GM18505 (cell line): ENCODE data around the gene SV2C.

Experiments used
- ATAC-seq: cut with Tn5 transposase; IDR thresholded peaks from one replicate; pipeline ENCODE4 v1.9.1; 2021; ENCODE audit not compliant: unreplicated experiment
- POLR2A ChIP-seq: IDR thresholded peaks from 4 replicates; pipeline ENCODE4 v1.6.1; 2011; ENCODE audit warnings: borderline replicate concordance; ENCODE audit not compliant: insufficient read depth, insufficient read length; ENCODE audit errors: extremely low read depth

SV2C gene

DNA sequence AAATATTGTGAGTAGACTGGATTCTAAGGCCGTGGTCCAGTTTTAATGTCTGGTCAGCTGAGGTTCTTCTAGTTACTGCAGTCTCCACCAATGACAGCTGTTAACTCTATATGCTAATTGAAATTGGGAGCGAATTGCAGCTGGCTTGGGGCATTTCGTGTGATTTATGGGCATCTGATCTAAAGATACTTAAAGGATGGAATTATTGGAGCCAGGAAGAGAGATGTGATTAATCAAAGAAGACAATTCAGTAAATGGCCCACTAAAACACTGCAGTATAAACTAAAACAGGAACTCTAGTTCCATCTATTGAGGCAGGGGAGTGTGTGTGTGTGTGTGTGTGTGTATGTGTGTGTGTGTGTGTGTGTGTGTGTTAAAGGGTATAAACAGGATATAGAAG lies 162.4 kb downstream of the SV2C start:
- no peak for ATAC-seq
- TF ChIP-seq POLR2A = no peak

DNA sequence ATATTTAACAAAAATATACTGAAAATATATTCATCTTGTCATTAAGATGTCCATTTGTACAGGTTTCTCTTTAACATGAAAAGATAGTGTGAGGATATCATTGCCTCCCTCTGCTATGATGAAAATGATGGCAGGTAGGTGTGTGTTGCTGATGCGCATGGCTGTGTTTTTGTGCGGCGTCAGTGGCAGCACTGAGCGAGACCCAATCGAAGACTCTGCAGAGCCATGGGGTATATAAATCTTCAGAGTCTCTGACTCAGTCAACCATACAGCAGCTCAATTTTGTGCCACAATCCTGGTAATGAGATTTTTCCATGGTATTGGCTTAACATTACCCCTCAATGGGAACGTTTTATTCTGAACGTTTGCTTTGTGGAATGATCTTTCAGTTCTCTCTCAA lies 166.4 kb downstream of the SV2C start:
- no peak for TF ChIP-seq POLR2A
- no peak for ATAC-seq

DNA sequence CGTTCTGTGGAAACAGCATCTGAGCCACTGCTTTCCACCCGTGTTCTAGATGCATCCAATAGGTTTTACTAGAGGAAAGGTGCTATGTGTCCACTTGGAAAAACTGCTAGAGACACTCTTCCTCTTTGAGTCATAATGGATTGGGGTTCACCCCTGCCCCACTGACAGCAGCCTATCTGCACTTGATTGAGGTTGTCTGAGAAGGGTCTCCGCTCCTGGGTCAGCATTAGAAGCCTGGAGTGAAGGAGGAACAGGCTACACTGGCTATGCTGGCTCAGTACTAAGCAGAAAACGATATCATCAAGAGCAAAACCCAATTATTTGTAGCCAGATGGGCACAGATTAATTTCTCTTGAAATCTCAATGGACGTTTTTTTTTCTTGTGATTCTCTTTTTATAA lies 167.3 kb downstream of the SV2C start:
- no peak for TF ChIP-seq POLR2A
- ATAC-seq = no peak

DNA sequence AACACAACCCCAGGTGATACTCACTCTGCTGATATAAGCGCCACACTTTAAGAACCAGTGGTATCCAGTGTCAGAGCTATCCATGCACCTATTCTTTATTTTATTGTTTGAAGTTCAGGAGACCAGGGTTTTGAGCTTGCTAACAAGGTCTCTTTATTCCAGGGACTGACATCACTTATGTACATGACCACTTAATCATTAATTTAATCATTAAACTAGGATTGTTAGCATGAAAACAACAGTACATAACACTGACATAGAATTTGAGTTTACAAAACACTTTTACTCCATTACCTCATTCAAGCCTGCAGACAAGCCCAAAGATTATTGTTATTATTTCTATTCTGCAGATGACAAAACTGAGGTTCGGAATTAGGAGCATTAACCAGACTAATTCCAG lies 168.5 kb downstream of the SV2C start:
- no peak for ATAC-seq
- TF ChIP-seq POLR2A = no peak

DNA sequence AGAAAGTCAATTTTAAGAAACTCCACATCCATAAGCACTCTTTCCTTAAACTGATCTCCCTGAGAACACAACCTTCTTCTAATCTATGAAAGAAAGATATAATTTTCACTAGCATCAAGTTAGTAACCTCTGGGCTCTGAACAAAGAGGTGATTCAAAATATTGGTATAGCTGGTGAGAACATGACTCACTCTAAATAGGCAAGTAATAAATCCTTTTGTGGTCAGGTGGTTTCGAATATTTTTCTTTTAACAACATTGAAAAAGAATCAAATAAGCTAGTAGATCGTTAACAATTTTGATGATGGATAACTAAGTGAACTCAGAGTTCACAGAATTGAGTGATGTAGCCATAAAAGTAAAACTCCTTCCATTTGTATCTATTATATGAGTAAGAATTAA lies 169.3 kb downstream of the SV2C start:
- no peak for ATAC-seq
- TF ChIP-seq POLR2A = no peak

DNA sequence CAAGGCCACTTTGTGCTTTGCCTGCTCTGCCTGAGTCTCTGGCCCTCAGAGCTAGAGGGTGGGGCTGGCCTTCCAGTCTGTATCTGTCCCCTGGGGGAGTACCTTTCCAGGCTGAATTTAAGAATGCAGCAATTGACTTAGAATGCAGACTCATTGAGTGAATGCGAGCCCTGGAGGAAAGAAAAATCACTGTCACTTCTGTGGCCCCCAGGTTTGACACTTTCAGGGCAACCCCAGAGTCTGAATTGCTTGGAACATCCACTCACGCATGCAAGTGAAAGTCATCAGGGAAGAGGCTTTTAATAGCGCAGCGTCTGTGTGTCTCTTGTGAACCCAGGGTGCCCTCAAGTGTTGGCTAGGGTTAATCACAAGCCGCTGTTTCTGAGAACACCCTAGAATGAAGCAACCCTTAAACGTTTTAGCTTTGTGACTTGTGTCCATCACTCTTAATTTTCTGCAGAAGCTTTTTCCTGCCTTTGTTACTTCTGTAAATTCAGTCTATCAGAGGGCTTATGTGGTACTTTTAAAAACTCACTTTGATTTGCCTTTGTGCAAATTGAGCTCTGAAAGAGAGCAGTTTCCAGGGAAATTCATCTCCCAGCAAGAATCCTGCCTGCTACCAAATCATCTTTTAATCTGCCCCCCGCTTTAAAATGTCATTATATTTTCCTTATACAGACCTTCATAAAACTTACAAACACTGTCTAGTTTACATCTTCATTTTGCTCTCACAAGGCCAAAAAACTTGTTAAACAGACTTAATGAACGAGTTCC lies 173.1 kb downstream of the SV2C start:
- no peak for TF ChIP-seq POLR2A
- no peak for ATAC-seq

DNA sequence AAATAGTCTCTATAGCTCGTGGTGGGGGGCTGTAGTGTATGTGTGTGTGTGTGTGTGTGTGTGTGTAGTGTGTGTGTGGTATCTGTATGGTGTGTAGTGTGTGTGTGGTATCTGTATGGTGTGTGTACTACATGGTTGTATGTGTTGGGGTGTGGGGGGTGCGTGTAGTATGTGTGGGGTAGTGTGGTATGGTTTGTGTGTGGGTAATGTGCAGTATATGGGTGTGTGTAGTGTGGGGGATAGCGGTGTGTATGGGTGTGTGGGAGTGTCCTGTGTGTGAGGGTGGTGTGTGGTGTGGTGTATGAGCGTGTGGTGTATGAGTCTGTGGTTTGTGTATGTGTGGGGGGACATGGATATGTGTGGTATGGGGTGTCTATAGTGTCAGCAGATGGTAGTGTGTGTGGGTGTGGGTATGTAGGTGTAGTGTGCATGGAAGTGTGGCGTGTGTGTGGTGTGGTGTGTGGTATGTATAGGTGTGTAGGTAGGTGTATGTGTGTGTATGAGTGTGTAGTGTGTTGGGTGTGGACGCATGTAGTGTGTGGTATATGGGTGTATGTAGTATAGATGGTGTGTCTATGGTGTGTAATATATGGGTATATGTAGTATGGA lies 174.1 kb downstream of the SV2C start:
- TF ChIP-seq POLR2A = no peak
- no peak for ATAC-seq

DNA sequence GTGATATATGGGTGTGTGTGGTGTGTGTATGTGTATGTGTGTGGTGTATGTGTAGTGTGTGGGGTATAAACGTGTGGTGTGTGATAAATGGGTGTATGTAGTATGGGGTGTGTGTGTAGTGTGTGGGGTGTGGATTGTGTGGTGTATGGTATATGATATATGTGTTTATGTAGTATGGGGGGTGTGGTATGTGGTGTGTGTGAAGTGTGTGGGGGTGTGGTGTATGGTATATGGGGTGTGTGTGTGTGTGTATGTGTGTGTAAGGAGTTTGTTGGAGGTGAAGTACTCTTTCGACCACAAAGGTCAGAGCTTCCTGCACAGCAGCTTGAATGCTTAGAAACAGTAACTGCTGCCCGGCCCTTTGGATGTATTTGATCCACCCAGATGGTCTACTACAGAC lies 174.7 kb downstream of the SV2C start:
- no peak for TF ChIP-seq POLR2A
- ATAC-seq = no peak

DNA sequence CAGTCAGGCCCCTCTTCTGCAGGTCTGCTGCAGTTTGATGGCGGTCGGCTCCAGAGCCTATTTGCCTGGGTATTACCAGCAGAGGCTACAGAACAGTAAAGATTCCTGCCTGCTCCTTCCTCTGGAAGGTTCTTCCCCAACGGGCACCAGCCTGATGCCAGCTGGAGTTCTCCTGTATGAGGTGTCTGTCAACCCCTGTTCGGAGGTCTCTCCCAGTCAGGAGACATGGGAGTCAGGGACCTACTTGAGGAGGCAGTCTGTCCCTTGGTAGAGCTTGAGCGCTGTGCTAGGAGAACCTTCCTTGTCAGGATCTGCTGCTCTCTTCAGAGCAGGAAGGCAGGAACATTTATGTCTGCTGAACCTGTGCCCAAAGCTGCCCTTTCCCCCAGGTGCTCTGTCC lies 181.5 kb downstream of the SV2C start:
- no peak for ATAC-seq
- no peak for TF ChIP-seq POLR2A

DNA sequence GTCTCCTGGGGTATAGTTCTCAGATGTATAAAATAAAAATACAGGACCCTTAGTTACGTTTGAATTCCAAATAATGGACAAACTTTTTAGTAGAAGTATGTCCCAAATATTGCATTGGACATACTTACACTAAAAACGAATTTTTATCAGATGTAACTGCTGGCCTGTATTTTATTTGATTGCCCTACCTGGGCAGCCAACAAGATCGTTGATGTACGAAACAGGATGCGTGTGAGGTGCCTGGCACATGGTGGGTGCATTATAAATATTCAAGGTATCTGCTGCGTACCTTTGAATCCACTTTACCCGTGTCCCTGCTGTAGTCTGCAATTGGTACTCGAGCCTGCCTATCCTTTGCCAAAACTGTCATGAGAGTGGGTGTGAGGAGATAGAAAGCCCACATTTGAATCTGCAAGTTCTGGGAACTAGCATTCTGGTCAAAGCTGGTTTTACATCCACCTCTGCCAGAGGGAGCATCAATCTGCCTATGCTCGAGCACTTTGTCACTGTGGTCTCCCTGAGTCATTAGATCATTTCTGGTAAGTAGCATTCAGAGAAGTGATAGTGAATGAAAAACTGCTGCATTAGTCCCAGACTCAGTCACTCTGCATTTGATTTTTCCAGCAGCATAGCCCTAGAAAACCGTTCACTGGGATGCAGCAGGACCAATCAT lies 186.2 kb downstream of the SV2C start:
- no peak for ATAC-seq
- no peak for TF ChIP-seq POLR2A

DNA sequence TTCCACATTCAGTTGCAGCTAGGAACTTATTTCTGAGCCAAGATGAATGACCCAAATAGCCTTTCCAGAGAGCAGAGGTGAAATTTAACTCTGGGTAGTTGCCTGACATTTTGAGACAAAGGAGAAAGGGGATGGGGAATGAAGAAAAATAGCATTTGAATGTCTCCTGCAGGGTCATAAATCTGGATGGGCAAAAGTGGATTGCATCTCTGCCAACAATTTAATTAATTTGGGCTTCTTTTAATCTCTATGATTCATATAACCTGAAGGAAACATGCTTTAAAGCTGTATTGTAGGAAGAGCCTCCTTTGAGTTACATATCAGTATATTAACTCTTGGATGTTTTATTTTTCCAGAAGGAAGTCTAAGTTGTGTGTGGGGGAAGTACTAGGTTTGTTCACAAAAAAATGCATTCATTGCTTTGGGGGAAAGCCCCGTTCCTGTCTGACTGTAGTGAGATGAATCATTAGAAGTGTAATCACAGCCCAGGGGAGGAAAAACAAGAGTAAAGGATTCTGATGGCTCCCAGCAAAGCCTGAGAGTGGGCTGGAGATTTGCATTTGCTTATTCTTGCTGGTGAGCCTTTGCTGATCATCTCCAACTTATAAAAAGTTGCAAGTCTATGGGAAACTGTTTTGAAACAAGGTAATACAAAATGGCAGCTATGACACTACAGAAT lies 186.9 kb downstream of the SV2C start:
- no peak for TF ChIP-seq POLR2A
- no peak for ATAC-seq

DNA sequence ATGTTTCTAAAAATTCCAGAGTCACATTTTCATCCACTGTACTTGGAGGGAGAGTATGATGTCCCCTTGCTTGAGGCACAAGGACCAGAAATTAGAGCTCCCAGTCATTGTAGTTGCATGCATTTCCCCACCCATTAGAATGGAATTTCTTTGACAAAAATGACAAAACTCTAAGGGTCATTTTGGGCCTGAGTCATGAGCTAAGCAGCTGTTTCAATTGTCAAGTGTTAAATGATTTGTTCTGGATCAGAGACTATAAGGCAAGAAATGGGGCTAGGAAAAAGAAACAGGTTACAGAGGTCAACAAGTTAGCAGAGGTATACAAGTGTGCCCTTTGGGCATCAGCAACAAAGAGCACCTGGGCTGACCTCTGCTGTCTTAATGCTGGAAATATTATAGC lies 188.7 kb downstream of the SV2C start:
- ATAC-seq = no peak
- TF ChIP-seq POLR2A = no peak

DNA sequence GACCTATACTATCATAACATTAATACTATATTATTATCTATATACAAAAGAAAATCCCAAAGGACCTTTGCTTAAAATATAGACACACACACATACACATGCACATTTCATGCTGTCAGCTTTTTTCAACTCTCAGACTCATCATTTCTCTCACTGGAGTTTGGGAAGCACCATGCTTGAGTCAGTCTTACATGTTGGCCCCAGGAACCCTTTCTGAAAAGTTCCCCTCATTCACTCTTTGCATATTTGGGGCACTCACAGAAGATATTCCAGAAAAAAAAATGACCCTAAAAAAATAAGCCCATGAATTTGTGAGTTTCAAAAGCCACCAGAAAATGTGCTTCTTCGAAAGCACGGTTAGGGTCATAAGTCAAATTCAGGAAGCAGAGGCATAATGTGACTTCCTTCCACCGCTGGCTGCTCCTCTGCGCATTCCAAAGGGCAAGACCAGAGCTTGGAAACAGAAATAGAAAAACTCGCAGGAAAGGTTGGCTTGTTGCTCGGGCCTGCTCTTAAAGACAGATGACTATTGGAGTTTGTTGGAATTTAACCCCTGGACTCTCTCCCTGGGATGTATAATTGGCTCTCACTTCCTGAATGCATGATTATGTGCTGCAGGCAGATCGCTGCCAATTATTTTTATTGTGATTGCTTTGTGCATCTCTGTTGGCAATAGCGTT lies 190.2 kb downstream of the SV2C start:
- no peak for TF ChIP-seq POLR2A
- no peak for ATAC-seq
